Uterus (tissue), 2 donors: ENCODE results near the gene TFCP2L1.
"Not testable (repeated sequence)": the region's sequence is repeated elsewhere in the genome, so short reads cannot be mapped to it uniquely, and the experiment has no call there.

Experiments
- CTCF ChIP-seq, 4 experiments: fragments of 200-600 bp in 2 of 4; fragments of 450-650 bp in 2 of 4; sonication (generic) in 2 of 4; IDR thresholded peaks; one replicate each; pipeline ENCODE4 v1.5.1; 2016 to 2019; ENCODE audit warnings: antibody characterized with exemption in 4 of 4, mild to moderate bottlenecking in 2 of 4, moderate library complexity in 1 of 4
- POLR2A ChIP-seq, 2 donors: fragments of 450-650 bp; IDR thresholded peaks; one replicate each; pipeline ENCODE4 v1.6.1; 2016; ENCODE audit warnings: antibody characterized with exemption in 2 of 2, mild to moderate bottlenecking in 1 of 2, moderate library complexity in 1 of 2

GRCh38 chr2:121301190-121301589, 16.2 kb upstream of the TFCP2L1 start:
- TF ChIP-seq POLR2A, CTCF (IDR thresholded peaks at IDR 0.05): not testable (repeated sequence)
